BLaER1 (cell line): ENCODE measurements around the gene PRSS22.

Source experiments
- H3K27ac ChIP-seq: shearing (Covaris generic); formaldehyde crosslinking; 2 replicates; pipeline ENCODE4 v1.8.1; 2022
- H3K27me3 ChIP-seq: shearing (Covaris generic); formaldehyde crosslinking; 2 replicates; pipeline ENCODE4 v1.8.1; 2022
- H3K36me3 ChIP-seq: shearing (Covaris generic); formaldehyde crosslinking; 2 replicates; pipeline ENCODE4 v1.8.1; 2022
- H3K4me1 ChIP-seq: shearing (Covaris generic); formaldehyde crosslinking; 2 replicates; pipeline ENCODE4 v1.8.1; 2022
- H3K4me2 ChIP-seq: shearing (Covaris generic); formaldehyde crosslinking; 2 replicates; pipeline ENCODE4 v1.8.1; 2022
- H3K4me3 ChIP-seq: shearing (Covaris generic); formaldehyde crosslinking; 2 replicates; pipeline ENCODE4 v1.8.1; 2022
- H3K9ac ChIP-seq: shearing (Covaris generic); formaldehyde crosslinking; 2 replicates; pipeline ENCODE4 v1.8.1; 2022
- H3K9me3 ChIP-seq: shearing (Covaris generic); formaldehyde crosslinking; 2 replicates; pipeline ENCODE4 v1.8.1; 2022
- H4K20me1 ChIP-seq: shearing (Covaris generic); formaldehyde crosslinking; 2 replicates; pipeline ENCODE4 v1.8.1; 2022
- Cebpa-rat ChIP-seq: shearing (Covaris generic); IDR thresholded peaks from 2 replicates; pipeline ENCODE4 v1.8.1; 2022

The PRSS22 gene

DNA sequence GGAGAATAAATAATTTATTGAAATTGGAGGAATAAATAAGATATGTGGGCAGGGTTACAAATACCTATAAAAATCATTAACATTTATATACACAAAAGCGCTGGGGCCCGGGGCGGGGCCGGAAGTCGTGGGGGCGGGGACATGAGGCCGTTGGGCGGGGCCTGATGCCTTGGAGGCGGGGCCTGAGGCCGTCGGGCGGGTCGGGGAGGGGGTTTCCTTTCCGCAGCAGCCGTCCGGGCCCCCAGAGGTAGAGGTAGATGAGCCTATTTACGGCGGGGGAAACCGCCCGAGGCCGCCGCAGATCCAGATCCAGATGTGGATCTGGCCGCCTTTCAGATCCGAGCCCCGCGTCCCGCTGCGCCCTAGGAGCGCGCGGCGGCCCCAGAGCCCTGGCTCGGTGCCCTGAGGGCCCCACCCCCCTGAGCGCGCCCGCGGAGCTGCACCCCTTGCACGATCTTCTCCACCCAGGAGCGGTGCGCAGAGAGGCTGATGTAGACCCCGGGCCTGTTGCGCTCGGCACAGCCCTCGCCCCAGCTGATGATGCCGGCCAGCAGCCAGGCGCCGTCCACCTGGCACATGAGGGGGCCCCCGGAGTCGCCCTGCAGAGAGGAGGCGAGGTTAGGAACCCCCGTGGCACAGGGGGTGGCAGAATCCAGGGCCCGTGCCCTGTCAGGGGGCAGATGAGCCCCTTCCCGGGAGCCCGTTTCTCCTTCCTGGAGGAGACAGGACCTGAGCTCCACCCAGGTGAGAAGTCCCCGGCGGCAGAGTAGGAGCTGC, 5.1 kb downstream of the PRSS22 start:
- Histone ChIP-seq H3K9ac (no peak overlapping the region), H3K4me1 (peaks cover 13% of the 10 kb centered on the region), H3K27ac (no peak overlapping the region), H3K36me3 (no peaks in the 10 kb centered on the region), H3K27me3 (peaks cover 23% of the 10 kb centered on the region), H3K4me3 (no peak overlapping the region), H3K4me2 (no peak overlapping the region), H4K20me1 (no peaks in the 10 kb centered on the region), H3K9me3 (peaks cover 21% of the 10 kb centered on the region)
- no peak for TF ChIP-seq Cebpa-rat

DNA sequence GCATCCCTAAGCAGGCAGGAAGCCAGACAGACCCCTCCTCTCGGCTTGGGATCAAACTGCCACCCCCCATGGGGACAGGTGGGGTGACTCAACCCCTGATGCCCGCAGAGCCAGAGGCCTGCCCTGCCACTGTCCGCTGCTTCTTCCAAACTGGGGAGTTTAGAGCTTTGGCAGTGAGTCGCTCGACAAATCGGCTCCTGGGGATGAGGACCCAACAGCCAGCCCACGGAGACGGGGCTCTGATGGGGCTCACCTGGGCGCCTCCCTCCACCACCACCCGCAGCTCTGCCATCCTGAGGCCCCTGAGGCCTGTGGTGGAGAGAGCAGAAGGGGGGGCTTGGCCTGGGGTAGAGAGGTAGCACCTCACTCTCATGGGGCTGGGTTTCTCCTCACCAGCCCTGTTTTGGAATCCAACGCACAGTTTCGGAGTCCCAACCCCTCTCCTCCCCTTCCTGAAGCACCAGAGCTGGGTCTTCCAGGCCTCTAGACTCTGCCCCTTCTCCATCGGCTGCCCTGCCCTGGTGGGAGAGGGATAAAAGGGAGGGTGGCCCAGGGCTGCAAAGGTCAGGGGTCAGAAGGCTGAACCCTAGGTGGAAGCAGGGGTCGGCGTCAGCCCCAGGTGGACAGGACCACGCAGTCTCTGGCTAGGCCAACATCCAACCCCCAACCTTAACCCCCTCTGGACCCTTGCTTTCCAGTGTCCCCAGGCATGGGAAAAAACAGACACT, 5.8 kb downstream of the PRSS22 start:
- Histone ChIP-seq H3K4me2 (no peak overlapping the region), H3K9me3 (peaks cover 21% of the 10 kb centered on the region), H3K36me3 (no peaks in the 10 kb centered on the region), H3K9ac (no peak overlapping the region), H4K20me1 (no peaks in the 10 kb centered on the region), H3K4me3 (no peak overlapping the region), H3K27ac (no peak overlapping the region), H3K27me3 (peaks cover 15% of the 10 kb centered on the region), H3K4me1 (peaks cover 5% of the 10 kb centered on the region; the same call in 1 of the 2 replicates)
- TF ChIP-seq Cebpa-rat, result no peak

DNA sequence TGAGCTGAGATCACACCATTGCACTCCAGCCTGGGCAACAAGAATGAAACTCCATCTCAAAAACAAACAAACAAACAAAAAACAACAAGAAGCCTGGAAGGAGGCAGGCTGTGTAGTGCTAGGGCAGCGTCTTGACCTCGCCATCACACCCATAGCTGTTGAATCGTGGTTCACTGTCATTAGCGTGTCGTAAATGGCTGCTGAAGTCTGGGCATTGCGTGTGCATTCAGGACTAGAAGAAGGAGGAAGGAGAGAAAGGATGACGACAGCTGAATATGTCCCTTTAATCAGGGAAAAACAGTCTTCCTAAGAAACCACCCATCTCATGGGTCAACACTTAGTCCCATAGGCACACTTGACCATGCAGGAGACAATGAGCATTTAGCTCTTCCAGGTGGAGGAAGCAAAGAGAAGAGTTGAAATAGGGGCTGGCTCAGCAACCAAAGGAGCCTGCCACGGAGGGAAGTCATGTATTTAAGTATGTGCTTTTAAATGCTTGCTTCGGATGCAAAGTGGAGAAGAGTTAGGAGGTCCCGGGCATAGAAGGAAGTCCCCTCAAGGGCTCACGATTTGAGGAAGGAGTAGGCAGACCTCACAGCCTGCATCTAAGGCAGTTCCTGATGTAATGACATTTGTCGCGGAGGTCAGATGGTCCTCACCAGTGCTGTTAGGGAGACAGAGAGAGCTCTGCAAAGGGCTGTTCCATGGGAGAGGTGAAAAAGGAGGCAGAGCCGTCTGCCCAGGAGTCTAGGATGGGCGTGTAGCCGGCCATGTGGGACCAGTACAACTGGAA, 8.8 kb downstream of the PRSS22 start:
- no peak overlapping the region for H3K4me3 ChIP-seq
- no peak overlapping the region for H3K9ac ChIP-seq
- H3K9me3 ChIP-seq, result peaks cover 13% of the 10 kb centered on the region
- no peaks in the 10 kb centered on the region for H3K27me3 ChIP-seq
- no peak for TF ChIP-seq Cebpa-rat
- H3K27ac ChIP-seq, result no peak overlapping the region
- H3K4me2 ChIP-seq, result no peak overlapping the region
- no peaks in the 10 kb centered on the region for H3K36me3 ChIP-seq
- no peaks in the 10 kb centered on the region for H4K20me1 ChIP-seq
- 0 out of 2 replicates have a peak, but pooled peaks cover 4% of the 10 kb centered on the region for H3K4me1 ChIP-seq

DNA sequence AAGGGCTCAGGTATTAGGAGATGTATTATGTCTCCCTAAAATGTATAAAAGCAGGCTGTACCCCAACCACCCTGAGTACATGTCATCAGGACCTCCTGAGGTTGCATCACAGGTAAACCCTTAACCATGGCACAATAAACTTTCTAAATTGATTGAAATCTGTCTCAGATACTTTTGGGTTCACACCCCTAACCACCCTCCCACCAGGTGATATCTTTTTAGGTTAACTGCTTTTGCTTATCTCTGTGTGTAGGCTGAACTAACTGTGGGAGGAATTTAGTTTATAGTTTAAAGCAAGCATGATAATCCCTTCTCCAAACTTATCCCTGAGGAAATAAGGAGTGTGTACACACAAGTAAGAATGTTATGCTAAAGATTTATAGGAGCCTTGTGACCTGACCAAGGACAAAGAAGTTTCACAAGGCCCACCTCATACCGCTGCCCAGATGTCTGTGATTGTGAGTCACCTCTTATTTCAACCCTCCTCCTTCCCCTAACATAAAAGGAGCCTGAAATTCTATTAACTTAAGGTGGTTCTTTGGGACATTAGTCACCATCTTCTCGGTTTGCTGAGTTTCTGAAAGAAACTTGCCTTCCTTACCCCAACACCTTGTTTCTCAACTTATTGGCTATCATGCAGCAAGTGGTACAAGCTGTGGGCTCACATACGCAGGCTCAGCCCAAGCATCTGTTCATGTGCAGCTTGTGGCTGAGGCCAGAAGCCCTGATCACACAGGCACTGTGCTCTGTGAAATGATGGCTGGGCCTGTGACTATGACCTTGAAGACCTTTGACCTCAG, 11.3 kb downstream of the PRSS22 start:
- Histone ChIP-seq H3K36me3 (no peaks in the 10 kb centered on the region), H3K9me3 (no peaks in the 10 kb centered on the region), H3K27me3 (no peaks in the 10 kb centered on the region), H3K4me2 (no peak overlapping the region), H3K27ac (no peak overlapping the region), H4K20me1 (no peaks in the 10 kb centered on the region), H3K9ac (no peak overlapping the region), H3K4me1 (peaks cover 13% of the 10 kb centered on the region), H3K4me3 (no peak overlapping the region)
- no peak for TF ChIP-seq Cebpa-rat

DNA sequence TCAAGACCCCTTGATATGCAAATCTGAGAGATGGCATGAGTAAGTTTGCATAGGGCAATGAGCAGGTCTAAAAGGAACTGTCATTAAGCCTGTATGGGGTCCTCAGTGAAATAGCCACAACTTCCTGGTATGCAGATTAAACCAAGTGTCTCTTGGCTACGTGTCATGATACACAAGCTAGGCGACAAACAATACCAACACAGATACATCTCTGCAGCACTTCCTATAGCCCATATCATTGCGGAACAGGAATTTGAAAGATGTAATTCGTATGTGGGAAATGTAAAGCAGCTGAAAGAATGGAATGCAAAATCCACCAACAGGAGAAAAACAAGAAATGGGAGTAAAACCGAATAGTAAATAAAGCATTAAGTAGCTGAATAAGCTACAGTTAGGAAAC, 12.9 kb downstream of the PRSS22 start:
- Histone ChIP-seq H3K9me3 (no peaks in the 10 kb centered on the region), H3K27ac (no peak overlapping the region)
- no peak for TF ChIP-seq Cebpa-rat

DNA sequence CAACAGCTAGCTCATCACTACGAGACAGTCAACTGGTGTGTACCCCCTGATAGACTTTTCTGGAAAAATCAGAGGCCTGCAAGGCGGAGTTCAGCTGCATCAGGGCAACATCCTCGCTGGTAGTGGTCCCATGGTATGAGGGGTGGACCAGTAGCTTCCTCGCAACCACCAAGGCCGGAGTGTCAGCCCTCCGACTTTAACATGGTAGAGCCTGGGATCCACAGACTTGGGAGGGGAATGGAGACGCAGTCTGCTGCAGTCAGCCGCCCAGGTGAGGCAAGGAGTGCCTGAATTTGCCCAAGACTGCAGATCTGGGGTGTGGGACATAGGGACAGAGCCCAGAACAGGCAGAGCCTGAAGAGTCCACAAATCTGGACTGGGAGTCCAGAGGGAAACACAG, 14.4 kb downstream of the PRSS22 start:
- Histone ChIP-seq H3K36me3 (no peaks in the 10 kb centered on the region), H3K27ac (peak overlapping the region; percentile 26; the same call in 1 of the 2 replicates), H3K27me3 (no peaks in the 10 kb centered on the region), H3K9me3 (no peaks in the 10 kb centered on the region), H3K4me3 (no peak overlapping the region), H3K4me1 (peaks cover 33% of the 10 kb centered on the region), H3K9ac (no peak overlapping the region), H4K20me1 (no peaks in the 10 kb centered on the region), H3K4me2 (no peak overlapping the region)
- no peak for TF ChIP-seq Cebpa-rat

More for the DNA sequence above, 12.9 kb downstream of the PRSS22 start:
- Histone ChIP-seq H4K20me1 (no peaks in the 10 kb centered on the region), H3K27me3 (no peaks in the 10 kb centered on the region), H3K4me2 (no peak overlapping the region), H3K4me3 (no peak overlapping the region), H3K36me3 (no peaks in the 10 kb centered on the region), H3K4me1 (peaks cover 29% of the 10 kb centered on the region), H3K9ac (no peak overlapping the region)

DNA sequence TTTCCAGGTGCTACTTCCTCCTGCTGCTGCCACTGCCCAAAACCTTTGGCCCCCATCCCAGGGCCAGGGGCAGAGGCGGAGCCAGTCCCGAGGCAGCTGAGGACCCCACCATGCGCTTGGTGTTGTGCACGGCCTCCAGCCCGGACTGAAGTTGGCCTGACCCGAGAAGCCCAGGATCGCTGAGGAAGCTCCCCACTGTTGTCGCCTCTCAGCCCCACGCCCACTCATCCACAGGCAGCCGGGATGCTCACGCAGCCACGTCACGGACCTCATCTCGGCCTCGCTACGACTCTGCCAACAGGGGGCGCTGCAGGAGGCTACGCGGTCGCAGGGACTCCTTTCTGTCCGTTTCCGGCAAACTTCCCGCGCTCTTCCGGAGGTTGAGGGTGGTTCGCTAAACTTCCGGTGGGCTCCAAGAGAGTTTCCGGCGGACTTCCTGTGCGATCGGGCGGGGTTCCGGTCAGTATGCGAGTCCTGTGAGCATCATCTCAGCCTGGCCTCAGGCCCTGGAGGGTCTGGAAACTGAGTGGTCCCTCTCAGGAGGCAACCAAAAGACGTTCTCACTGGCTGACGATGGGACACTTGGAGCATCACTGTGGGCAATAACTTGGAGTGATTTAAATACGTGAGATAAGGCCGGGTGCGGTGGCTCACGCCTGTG, 15.5 kb downstream of the PRSS22 start:
- TF ChIP-seq Cebpa-rat, result no peak
- Histone ChIP-seq H3K4me2 (peak overlapping the region; percentile 84), H3K9ac (no peak overlapping the region), H3K4me1 (peaks cover 33% of the 10 kb centered on the region), H3K9me3 (no peaks in the 10 kb centered on the region), H3K4me3 (peak overlapping the region; percentile 4; the same call in 1 of the 2 replicates), H3K27me3 (no peaks in the 10 kb centered on the region), H3K36me3 (no peaks in the 10 kb centered on the region), H4K20me1 (no peaks in the 10 kb centered on the region), H3K27ac (peak overlapping the region; percentile 75)

DNA sequence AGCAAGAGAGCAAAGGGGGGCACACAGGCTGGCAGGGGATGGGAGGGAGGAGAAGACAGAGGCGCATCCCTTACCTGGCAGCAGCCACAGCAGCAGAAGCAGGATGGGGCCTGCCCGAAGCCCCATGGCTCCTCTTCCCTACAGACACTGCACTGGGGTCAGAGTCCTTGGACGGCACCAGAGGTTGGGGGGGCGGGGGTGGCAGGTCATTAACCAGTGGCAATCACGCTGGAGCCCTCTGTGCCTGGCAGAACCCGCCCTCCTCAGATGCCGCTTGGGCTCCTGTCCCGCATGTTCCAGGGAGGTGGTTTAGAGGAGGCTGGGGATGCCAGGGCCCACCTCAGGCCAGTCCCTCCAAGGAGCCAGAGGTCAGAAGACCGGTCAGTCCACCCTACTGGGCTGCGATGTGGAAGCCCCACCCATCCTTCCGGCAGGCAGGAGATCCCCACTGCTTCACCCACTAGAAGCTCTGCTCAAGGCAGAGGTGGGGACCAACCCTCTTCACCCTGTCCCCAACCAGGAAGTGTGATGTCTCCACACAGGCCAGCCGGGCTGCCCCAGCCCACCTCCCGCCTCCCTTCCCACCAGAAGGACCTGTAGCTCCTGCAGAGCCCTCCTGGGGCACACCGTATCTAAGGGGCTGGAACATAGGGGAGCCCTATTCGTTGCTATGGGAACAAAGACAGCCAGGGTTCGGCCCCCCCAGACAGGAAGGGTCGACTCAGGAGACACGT, 16.2 kb downstream of the PRSS22 start:
- Histone ChIP-seq H3K27ac (peak overlapping the region; percentile 75), H3K36me3 (no peaks in the 10 kb centered on the region), H4K20me1 (no peaks in the 10 kb centered on the region), H3K27me3 (no peaks in the 10 kb centered on the region), H3K9ac (peak overlapping the region; percentile 10; the same call in 1 of the 2 replicates), H3K4me2 (peak overlapping the region; percentile 84), H3K9me3 (no peaks in the 10 kb centered on the region), H3K4me3 (peak overlapping the region; percentile 4), H3K4me1 (peaks cover 33% of the 10 kb centered on the region)
- no peak for TF ChIP-seq Cebpa-rat
